ENCODE data around the gene IMP3.

- no peak for TF ChIP-seq CEBPB (IDR thresholded peaks at IDR 0.05)
- no peak for TF ChIP-seq TAF1 (IDR thresholded peaks at IDR 0.05; ENCODE audit: low read depth)
- no peak for TF ChIP-seq NFIC (IDR thresholded peaks at IDR 0.05)
- TF ChIP-seq EGR1 (IDR thresholded peaks at IDR 0.05): no peak
- TF ChIP-seq MAX (IDR thresholded peaks at IDR 0.05): no peak
- TF ChIP-seq REST (IDR thresholded peaks at IDR 0.05; ENCODE audit: low read depth): no peak
- no peak for TF ChIP-seq EP300 (IDR thresholded peaks at IDR 0.05; ENCODE audit: borderline replicate concordance)
- no peak for TF ChIP-seq TCF12 (IDR thresholded peaks at IDR 0.05; ENCODE audit: low read depth)
- TF ChIP-seq FOXM1 (IDR thresholded peaks at IDR 0.05; ENCODE audit: borderline replicate concordance, low read depth): no peak
- no peak for TF ChIP-seq TEAD4 (IDR thresholded peaks at IDR 0.05)
- no peak for TF ChIP-seq RAD21 (IDR thresholded peaks at IDR 0.05; ENCODE audit: low read depth)
- no peak for TF ChIP-seq CREB1 (IDR thresholded peaks at IDR 0.05; ENCODE audit: low read depth)
Measured at GRCh38 chr15:75656331-75656730, 16.3 kb upstream of the IMP3 start.
